PC-9 (cell line): ENCODE data around the gene TMEM45B. TPM values are rescaled to one million over a fixed set of nuclear protein-coding genes. Genes with fewer than 3 reads are reported as not detected.
A peak's percentile ranks its signal among the peaks of the same experiment; 100 is the strongest.
"Not testable (repeated sequence)": the region's sequence is repeated elsewhere in the genome, so short reads cannot be mapped to it uniquely, and the experiment has no call there.

Experiments
- BruUV-seq: library from RNA; stranded (reverse); fragments of 400-500 nt; replicated peaks from 2 replicates; lab custom pipeline; 2021; lab: Mats Ljungman, UMichigan
- CTCF ChIA-PET: fragments of 300-600 bp; sonication (Branson Sonifier 250); formaldehyde crosslinking; loops from one replicate; lab custom pipeline; 2022; ENCODE audit warnings: antibody characterized with exemption; lab: Charles Lee
- POLR2A ChIA-PET: fragments of 300-600 bp; sonication (Branson Sonifier 250); formaldehyde crosslinking; loops from one replicate; lab custom pipeline; 2022; ENCODE audit warnings: antibody characterized with exemption; ENCODE audit not compliant: unreplicated experiment; lab: Charles Lee
- DNase-seq, 2 experiments: peaks; one replicate each; pipeline versions ENCODE4 v3.0.0 to v3.0.0-alpha.2; 2015 to 2022; ENCODE audit warnings: mixed read lengths in 1 of 2
- H2AFZ ChIP-seq: fragments of 200-600 bp; sonication (generic); 2 replicates; pipeline ENCODE4 v1.8.1; 2017; ENCODE audit warnings: antibody characterized with exemption
- H3F3A ChIP-seq: fragments of 200-600 bp; sonication (generic); 2 replicates; pipeline ENCODE4 v1.8.1; 2017; ENCODE audit warnings: antibody characterized with exemption, mild to moderate bottlenecking, low read depth; ENCODE audit not compliant: insufficient read depth
- H3K27ac ChIP-seq: fragments of 200-600 bp; sonication (generic); 2 replicates; pipeline ENCODE4 v1.6.1; 2016; ENCODE audit warnings: mixed run types
- H3K27me3 ChIP-seq: fragments of 200-600 bp; sonication (generic); 2 replicates; pipeline ENCODE4 v1.6.1; 2016; ENCODE audit warnings: low read depth, mixed run types; ENCODE audit not compliant: insufficient read depth
- H3K36me3 ChIP-seq: fragments of 200-600 bp; sonication (generic); 2 replicates; pipeline ENCODE4 v1.6.1; 2016; ENCODE audit warnings: low read depth, mixed run types
- H3K4me1 ChIP-seq: fragments of 200-600 bp; sonication (generic); replicated peaks from 2 replicates; pipeline ENCODE4 v1.6.1; 2016; ENCODE audit warnings: mixed run types; ENCODE audit not compliant: insufficient read depth
- H3K4me2 ChIP-seq: fragments of 200-600 bp; sonication (generic); 2 replicates; pipeline ENCODE4 v1.6.1; 2017; ENCODE audit warnings: mixed run types
- H3K4me3 ChIP-seq: fragments of 200-600 bp; sonication (generic); 2 replicates; pipeline ENCODE4 v1.6.1; 2016; ENCODE audit warnings: mixed run types
- H3K79me2 ChIP-seq: fragments of 200-600 bp; sonication (generic); 2 replicates; pipeline ENCODE4 v1.6.1; 2017; ENCODE audit warnings: low read depth, mixed run types
- H3K9me2 ChIP-seq: fragments of 200-600 bp; sonication (generic); 2 replicates; pipeline ENCODE4 v1.8.1; 2017; ENCODE audit warnings: mild to moderate bottlenecking; ENCODE audit not compliant: insufficient read depth
- H3K9me3 ChIP-seq: fragments of 200-600 bp; sonication (generic); 2 replicates; pipeline ENCODE4 v1.8.1; 2016; ENCODE audit warnings: low read depth; ENCODE audit not compliant: insufficient read depth
- H4K20me1 ChIP-seq: fragments of 200-600 bp; sonication (generic); 2 replicates; pipeline ENCODE4 v1.8.1; 2017; ENCODE audit not compliant: insufficient read depth
- EZH2 ChIP-seq: fragments of 200-600 bp; sonication (generic); IDR thresholded peaks from 2 replicates; pipeline ENCODE4 v1.8.0; 2017; ENCODE audit warnings: antibody characterized with exemption, low read depth
- intact Hi-C: fragments of 100-400 bp; cut with micrococcal nuclease; formaldehyde crosslinking; loops from one replicate; pipeline ENCODE4 v1.10.0; 2022; ENCODE audit not compliant: unreplicated experiment
- total RNA-seq: library from RNA; stranded (reverse); gene quantifications from 2 replicates; pipeline ENCODE4 v1.2.3, GENCODE V29; 2021
- TF ChIP-seq, protein P1 (sequence below): fragments of 200-600 bp; sonication (generic); conservative IDR thresholded peaks from 2 replicates; pipeline ENCODE4 v1.6.1; 2017; ENCODE audit warnings: mixed run types, antibody characterized with exemption, mild to moderate bottlenecking, moderate library complexity

The TMEM45B gene
- total RNA-seq, 1 experiment from 2014 or later = 13.3 TPM

DNA sequence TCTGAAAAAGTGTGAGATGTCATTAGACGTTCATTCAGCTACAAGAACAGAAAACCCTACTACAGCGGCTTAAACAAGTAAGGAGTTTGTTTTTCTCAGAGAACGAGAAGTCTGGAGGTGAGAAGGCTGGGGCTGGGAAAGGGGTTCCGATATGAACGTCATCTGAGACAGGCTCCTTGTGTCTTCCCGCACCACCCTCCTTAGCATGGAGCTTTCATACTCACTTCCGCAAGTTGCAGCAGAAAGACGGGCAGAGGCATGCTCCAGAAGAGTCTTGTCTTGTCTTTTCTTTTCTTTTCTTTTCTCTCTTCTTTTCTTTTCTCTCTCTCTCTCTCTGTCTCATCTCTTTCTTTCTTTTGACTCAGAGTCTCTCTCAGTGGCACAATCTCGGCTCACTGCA is 3.6 kb downstream of the TMEM45B start:
- no peak for TF ChIP-seq EZH2
- TF ChIP-seq, protein P1, sequence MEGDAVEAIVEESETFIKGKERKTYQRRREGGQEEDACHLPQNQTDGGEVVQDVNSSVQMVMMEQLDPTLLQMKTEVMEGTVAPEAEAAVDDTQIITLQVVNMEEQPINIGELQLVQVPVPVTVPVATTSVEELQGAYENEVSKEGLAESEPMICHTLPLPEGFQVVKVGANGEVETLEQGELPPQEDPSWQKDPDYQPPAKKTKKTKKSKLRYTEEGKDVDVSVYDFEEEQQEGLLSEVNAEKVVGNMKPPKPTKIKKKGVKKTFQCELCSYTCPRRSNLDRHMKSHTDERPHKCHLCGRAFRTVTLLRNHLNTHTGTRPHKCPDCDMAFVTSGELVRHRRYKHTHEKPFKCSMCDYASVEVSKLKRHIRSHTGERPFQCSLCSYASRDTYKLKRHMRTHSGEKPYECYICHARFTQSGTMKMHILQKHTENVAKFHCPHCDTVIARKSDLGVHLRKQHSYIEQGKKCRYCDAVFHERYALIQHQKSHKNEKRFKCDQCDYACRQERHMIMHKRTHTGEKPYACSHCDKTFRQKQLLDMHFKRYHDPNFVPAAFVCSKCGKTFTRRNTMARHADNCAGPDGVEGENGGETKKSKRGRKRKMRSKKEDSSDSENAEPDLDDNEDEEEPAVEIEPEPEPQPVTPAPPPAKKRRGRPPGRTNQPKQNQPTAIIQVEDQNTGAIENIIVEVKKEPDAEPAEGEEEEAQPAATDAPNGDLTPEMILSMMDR = no peak
- CTCF ChIA-PET = no interaction called here
- Histone ChIP-seq H3K4me2 (peak overlapping the region; percentile 76; the same call in 1 of the 2 replicates), H3K79me2 (peaks cover 70% of the 10 kb centered on the region), H3F3A (peaks cover 13% of the 10 kb centered on the region; the same call in 1 of the 2 replicates), H3K9me3 (0 out of 2 replicates have a peak, but pooled peaks cover 5% of the 10 kb centered on the region), H2AFZ (no peak overlapping the region), H3K4me1 (peaks cover 35% of the 10 kb centered on the region), H3K9me2 (no peaks in the 10 kb centered on the region), H3K36me3 (0 out of 2 replicates have a peak, but pooled peaks cover 4% of the 10 kb centered on the region), H3K27me3 (no peaks in the 10 kb centered on the region), H3K27ac (no peak overlapping the region), H3K4me3 (no peak overlapping the region), H4K20me1 (no peaks in the 10 kb centered on the region)
- DNase-seq = no peak
- intact Hi-C loops = no loop called here
- no TSS peak for BruUV-seq
- POLR2A ChIA-PET = interaction anchor here (0.6 kb wide), 1 partner anchor 111 kb away, joined by 6 read pairs; no protein-coding TSS in a partner anchor

DNA sequence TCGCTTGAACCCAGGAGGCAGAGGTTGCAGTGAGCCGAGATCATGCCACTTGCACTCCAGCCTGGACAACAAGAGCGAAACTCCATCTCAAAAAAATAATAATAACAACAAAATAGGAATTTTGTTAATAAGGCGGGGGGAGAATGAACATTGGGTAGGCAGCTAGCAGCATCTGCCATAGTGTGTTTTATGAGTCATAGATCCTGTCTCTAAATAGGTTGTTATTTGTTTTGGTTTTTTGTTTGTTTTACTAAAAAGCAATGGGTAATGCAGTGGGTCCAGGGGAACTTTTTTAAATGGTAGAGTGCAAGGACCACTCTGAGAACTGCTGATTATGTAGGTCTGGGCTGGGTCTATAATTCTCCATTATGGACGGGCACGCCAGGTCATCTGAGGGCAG is 4.6 kb downstream of the TMEM45B start:
- intact Hi-C loops, H3K36me3 ChIP-seq, H4K20me1 ChIP-seq, H3K27ac ChIP-seq, H3K9me2 ChIP-seq, POLR2A ChIA-PET, BruUV-seq, CTCF ChIA-PET, H3K4me3 ChIP-seq, H2AFZ ChIP-seq, DNase-seq, H3K9me3 ChIP-seq, H3K27me3 ChIP-seq: not testable (repeated sequence)
- Histone ChIP-seq H3K4me2 (peak overlapping the region; percentile 37; the same call in 1 of the 2 replicates), H3F3A (peaks cover 16% of the 10 kb centered on the region; the same call in 1 of the 2 replicates), H3K4me1 (peaks cover 42% of the 10 kb centered on the region), H3K79me2 (peaks cover 80% of the 10 kb centered on the region)

DNA sequence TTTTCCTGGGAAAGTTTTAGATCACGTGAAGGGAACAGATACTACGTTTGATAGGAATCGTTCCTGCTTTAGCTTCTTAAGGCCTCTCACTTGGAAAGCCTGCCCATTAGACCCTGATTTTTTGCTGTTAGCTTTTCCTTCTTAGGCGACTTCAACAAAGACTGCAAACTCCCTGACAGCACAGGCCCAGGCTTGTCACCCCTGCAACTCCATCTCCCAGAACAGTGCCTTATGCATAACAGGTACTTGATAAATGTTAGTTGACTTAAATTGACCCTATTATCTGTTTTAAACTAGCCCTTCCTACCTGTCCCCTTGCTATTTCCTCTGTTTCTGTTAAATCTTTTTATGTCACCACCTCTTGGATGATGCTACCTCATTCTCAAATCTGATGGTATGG is 7.6 kb downstream of the TMEM45B start:
- H3K79me2 ChIP-seq = peaks cover 80% of the 10 kb centered on the region

DNA sequence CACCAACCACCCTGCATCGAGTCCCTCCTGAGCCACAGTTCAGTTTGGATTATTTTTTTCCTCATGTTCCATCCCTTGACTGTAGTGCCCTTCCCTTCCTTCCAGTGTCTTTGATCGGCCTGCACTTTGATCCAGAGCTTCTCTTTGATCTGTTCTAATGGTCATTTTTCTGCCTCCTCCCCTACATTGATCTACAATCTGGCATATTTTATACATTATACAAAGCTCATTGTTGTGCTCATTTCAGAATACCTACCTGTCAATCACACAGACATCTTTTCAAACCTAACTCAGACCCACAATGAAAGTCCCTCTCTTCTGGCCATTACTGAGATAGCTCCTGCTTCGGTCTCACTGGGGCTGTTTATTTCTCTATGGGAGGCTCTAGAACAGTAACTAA is 8.2 kb downstream of the TMEM45B start:
- H3K9me2 ChIP-seq, H4K20me1 ChIP-seq, H3K27ac ChIP-seq, CTCF ChIA-PET, H3K9me3 ChIP-seq, H3K27me3 ChIP-seq, intact Hi-C loops, POLR2A ChIA-PET, H2AFZ ChIP-seq, DNase-seq, H3K4me3 ChIP-seq, H3K4me2 ChIP-seq, H3K36me3 ChIP-seq, BruUV-seq: not testable (repeated sequence)
- peaks cover 24% of the 10 kb centered on the region for H3F3A ChIP-seq
- peaks cover 42% of the 10 kb centered on the region for H3K4me1 ChIP-seq
- peaks cover 74% of the 10 kb centered on the region for H3K79me2 ChIP-seq

More for the DNA sequence above, 7.6 kb downstream of the TMEM45B start:
- H2AFZ ChIP-seq, BruUV-seq, H3K9me3 ChIP-seq, H3K27me3 ChIP-seq, DNase-seq, POLR2A ChIA-PET, H3K4me3 ChIP-seq, H3K27ac ChIP-seq, H4K20me1 ChIP-seq, CTCF ChIA-PET, H3K4me2 ChIP-seq, intact Hi-C loops, H3K36me3 ChIP-seq, H3K9me2 ChIP-seq: not testable (repeated sequence)
- peaks cover 19% of the 10 kb centered on the region for H3F3A ChIP-seq
- peaks cover 41% of the 10 kb centered on the region for H3K4me1 ChIP-seq
